Vagina (tissue), 2 donors: Measurements from ENCODE around the gene THAP2.

Source experiments
- CTCF ChIP-seq, 3 experiments: fragments of 450-650 bp in 2 of 3; fragments of 200-600 bp in 1 of 3; sonication (generic) in 1 of 3; IDR thresholded peaks; one replicate each; pipeline ENCODE4 v1.5.1; 2017 to 2019; ENCODE audit warnings: antibody characterized with exemption in 3 of 3, mild to moderate bottlenecking in 2 of 3, moderate library complexity in 2 of 3
- POLR2A ChIP-seq, 2 donors: fragments of 450-650 bp; IDR thresholded peaks; one replicate each; pipeline ENCODE4 v1.6.1; 2017; ENCODE audit warnings: antibody characterized with exemption in 2 of 2, mild to moderate bottlenecking in 2 of 2, moderate library complexity in 2 of 2

- no peak for TF ChIP-seq POLR2A (IDR thresholded peaks at IDR 0.05)
- no peak for TF ChIP-seq CTCF (IDR thresholded peaks at IDR 0.05)
Observed at GRCh38 chr12:71664411-71665089, 449 bp downstream of the THAP2 start.
